OCI-LY1 (cell line): ENCODE results near the gene GATAD2A.

Source experiments
- H2AFZ ChIP-seq: fragments of 200-600 bp; sonication (generic), shearing (Covaris generic); 2 replicates; pipeline ENCODE4 v1.6.0; 2014; ENCODE audit warnings: antibody characterized with exemption, mild to moderate bottlenecking, low read length
- H3F3A ChIP-seq: fragments of 200-600 bp; sonication (generic), shearing (Covaris generic); 2 replicates; pipeline ENCODE4 v1.6.0; 2014; ENCODE audit warnings: mild to moderate bottlenecking, antibody characterized with exemption, low read length, moderate library complexity; ENCODE audit not compliant: insufficient read depth
- H3K27ac ChIP-seq: fragments of 200-600 bp; sonication (generic); 2 replicates; pipeline ENCODE4 v1.5.1; 2014; ENCODE audit warnings: low read length, mixed run types, mild to moderate bottlenecking, low read depth; ENCODE audit not compliant: poor library complexity, severe bottlenecking
- H3K27me3 ChIP-seq: fragments of 200-600 bp; sonication (generic); 2 replicates; pipeline ENCODE4 v1.6.0; 2014; ENCODE audit warnings: antibody characterized with exemption, mild to moderate bottlenecking, low read length, moderate library complexity; ENCODE audit not compliant: insufficient read depth
- H3K36me3 ChIP-seq: fragments of 200-600 bp; sonication (generic); 2 replicates; pipeline ENCODE4 v1.6.1; 2014; ENCODE audit warnings: mild to moderate bottlenecking, antibody characterized with exemption, low read length, moderate library complexity, mixed read lengths; ENCODE audit not compliant: insufficient read depth
- H3K4me1 ChIP-seq: fragments of 200-600 bp; sonication (generic); 2 replicates; pipeline ENCODE4 v1.5.1; 2014; ENCODE audit warnings: mild to moderate bottlenecking, low read length, moderate library complexity; ENCODE audit not compliant: insufficient read depth, severe bottlenecking
- H3K4me2 ChIP-seq: fragments of 200-600 bp; sonication (generic), shearing (Covaris generic); 2 replicates; pipeline ENCODE4 v1.6.1; 2014; ENCODE audit warnings: low read length
- H3K4me3 ChIP-seq: fragments of 200-600 bp; sonication (generic); 2 replicates; pipeline ENCODE4 v1.5.1; 2014; ENCODE audit warnings: low read length, low read depth, mild to moderate bottlenecking, mixed read lengths; ENCODE audit not compliant: poor library complexity, severe bottlenecking
- H3K79me2 ChIP-seq: fragments of 200-600 bp; shearing (Covaris generic); 2 replicates; pipeline ENCODE4 v1.6.1; 2016; ENCODE audit warnings: mixed run types, low read length, mixed read lengths; ENCODE audit not compliant: insufficient read depth
- H3K9ac ChIP-seq: fragments of 200-600 bp; sonication (generic), shearing (Covaris generic); 2 replicates; pipeline ENCODE4 v1.6.1; 2014; ENCODE audit warnings: mild to moderate bottlenecking, low read length, mixed read lengths
- H3K9me2 ChIP-seq: fragments of 200-600 bp; sonication (generic), shearing (Covaris generic); 2 replicates; pipeline ENCODE4 v1.6.1; 2014; ENCODE audit warnings: low read depth, mild to moderate bottlenecking, low read length, mixed read lengths
- H3K9me3 ChIP-seq: fragments of 200-600 bp; shearing (Covaris generic); 2 replicates; pipeline ENCODE4 v1.6.1; 2014; ENCODE audit warnings: low read length, mixed read lengths
- H4K20me1 ChIP-seq: fragments of 200-600 bp; sonication (generic), shearing (Covaris generic); 2 replicates; pipeline ENCODE4 v1.6.0; 2016; ENCODE audit warnings: mild to moderate bottlenecking, low read length; ENCODE audit not compliant: insufficient read depth
- CTCF ChIP-seq: fragments of 200-600 bp; sonication (generic), shearing (Covaris generic); IDR thresholded peaks from 2 replicates; pipeline ENCODE4 v1.5.1; 2017; ENCODE audit warnings: mild to moderate bottlenecking, antibody characterized with exemption, low read length, moderate library complexity, mixed read lengths
- EZH2 ChIP-seq: fragments of 200-600 bp; sonication (generic), shearing (Covaris generic); IDR thresholded peaks from 2 replicates; pipeline ENCODE4 v1.8.0; 2017; ENCODE audit warnings: borderline replicate concordance, mixed run types, mild to moderate bottlenecking, antibody characterized with exemption, low read length, moderate library complexity, mixed read lengths

Gene GATAD2A

GRCh38 chr19:19458110-19458816 is 52.8 kb downstream of the GATAD2A start:
- Histone ChIP-seq H3K79me2 (peaks cover 48% of the 10 kb centered on the region), H3K27ac (peak overlapping the region; percentile 95), H3K36me3 (peaks cover 11% of the 10 kb centered on the region; the same call in 1 of the 2 replicates), H3K4me3 (no peak overlapping the region), H3K4me2 (peak overlapping the region; percentile 18; the same call in 1 of the 2 replicates), H3F3A (peaks cover 7% of the 10 kb centered on the region; the same call in 1 of the 2 replicates), H3K9me3 (no peaks in the 10 kb centered on the region), H2AFZ (no peak overlapping the region), H3K9me2 (no peaks in the 10 kb centered on the region), H3K9ac (peak overlapping the region; percentile 8; the same call in 1 of the 2 replicates), H3K27me3 (no peaks in the 10 kb centered on the region), H3K4me1 (peaks cover 68% of the 10 kb centered on the region), H4K20me1 (no peaks in the 10 kb centered on the region)
- TF ChIP-seq CTCF, result no peak
- TF ChIP-seq EZH2, result no peak

GRCh38 chr19:19459073-19459472 is 53.6 kb downstream of the GATAD2A start:
- Histone ChIP-seq H3K4me1 (peaks cover 68% of the 10 kb centered on the region), H4K20me1 (no peaks in the 10 kb centered on the region), H3K9ac (peak overlapping the region; percentile 64; the same call in 1 of the 2 replicates), H3K79me2 (peaks cover 41% of the 10 kb centered on the region), H3K27ac (peak overlapping the region; percentile 95), H3F3A (peaks cover 7% of the 10 kb centered on the region; the same call in 1 of the 2 replicates), H3K9me3 (no peaks in the 10 kb centered on the region), H3K27me3 (no peaks in the 10 kb centered on the region), H3K4me2 (peak overlapping the region; percentile 70), H3K4me3 (peak overlapping the region; percentile 37), H2AFZ (no peak overlapping the region), H3K9me2 (no peaks in the 10 kb centered on the region), H3K36me3 (peaks cover 16% of the 10 kb centered on the region)
- no peak for TF ChIP-seq EZH2
- TF ChIP-seq CTCF, result no peak

- Histone ChIP-seq H3K9me2 (no peaks in the 10 kb centered on the region), H3K4me3 (peak overlapping the region; percentile 37), H2AFZ (no peak overlapping the region), H4K20me1 (no peaks in the 10 kb centered on the region), H3K4me1 (peaks cover 68% of the 10 kb centered on the region), H3K36me3 (peaks cover 23% of the 10 kb centered on the region), H3K79me2 (peaks cover 36% of the 10 kb centered on the region), H3K9ac (peak overlapping the region; percentile 64), H3K27me3 (no peaks in the 10 kb centered on the region), H3K9me3 (no peaks in the 10 kb centered on the region), H3K27ac (peak overlapping the region; percentile 95), H3F3A (peaks cover 7% of the 10 kb centered on the region; the same call in 1 of the 2 replicates), H3K4me2 (peak overlapping the region; percentile 70)
- no peak for TF ChIP-seq EZH2
- no peak for TF ChIP-seq CTCF
These were observed 54.3 kb downstream of the GATAD2A start for GRCh38 chr19:19459707-19460251.
